Uterus (tissue), 2 donors: ENCODE measurements around the gene SEL1L.

ENCODE experiments used
- POLR2A ChIP-seq, 2 donors: fragments of 450-650 bp; IDR thresholded peaks; one replicate each; pipeline ENCODE4 v1.6.1; 2016; ENCODE audit warnings: antibody characterized with exemption in 2 of 2, mild to moderate bottlenecking in 1 of 2, moderate library complexity in 1 of 2
- TF ChIP-seq, protein P1 (sequence below), 4 experiments: fragments of 200-600 bp in 2 of 4; fragments of 450-650 bp in 2 of 4; sonication (generic) in 2 of 4; IDR thresholded peaks; one replicate each; pipeline ENCODE4 v1.5.1; 2016 to 2019; ENCODE audit warnings: antibody characterized with exemption in 4 of 4, mild to moderate bottlenecking in 2 of 4, moderate library complexity in 1 of 4

GRCh38 chr14:81521356-81521755, 12.3 kb downstream of the SEL1L start:
- TF ChIP-seq, protein P1, sequence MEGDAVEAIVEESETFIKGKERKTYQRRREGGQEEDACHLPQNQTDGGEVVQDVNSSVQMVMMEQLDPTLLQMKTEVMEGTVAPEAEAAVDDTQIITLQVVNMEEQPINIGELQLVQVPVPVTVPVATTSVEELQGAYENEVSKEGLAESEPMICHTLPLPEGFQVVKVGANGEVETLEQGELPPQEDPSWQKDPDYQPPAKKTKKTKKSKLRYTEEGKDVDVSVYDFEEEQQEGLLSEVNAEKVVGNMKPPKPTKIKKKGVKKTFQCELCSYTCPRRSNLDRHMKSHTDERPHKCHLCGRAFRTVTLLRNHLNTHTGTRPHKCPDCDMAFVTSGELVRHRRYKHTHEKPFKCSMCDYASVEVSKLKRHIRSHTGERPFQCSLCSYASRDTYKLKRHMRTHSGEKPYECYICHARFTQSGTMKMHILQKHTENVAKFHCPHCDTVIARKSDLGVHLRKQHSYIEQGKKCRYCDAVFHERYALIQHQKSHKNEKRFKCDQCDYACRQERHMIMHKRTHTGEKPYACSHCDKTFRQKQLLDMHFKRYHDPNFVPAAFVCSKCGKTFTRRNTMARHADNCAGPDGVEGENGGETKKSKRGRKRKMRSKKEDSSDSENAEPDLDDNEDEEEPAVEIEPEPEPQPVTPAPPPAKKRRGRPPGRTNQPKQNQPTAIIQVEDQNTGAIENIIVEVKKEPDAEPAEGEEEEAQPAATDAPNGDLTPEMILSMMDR (IDR thresholded peaks at IDR 0.05): no peak
- TF ChIP-seq POLR2A (IDR thresholded peaks at IDR 0.05): no peak
